Stimulated activated CD8-positive, alpha-beta memory T cell treated with anti-CD3 and anti-CD28 coated beads, Interleukin-15, amount 100 ng/mL, for 48 hours (primary cell): ENCODE results near the gene ECHDC1.
"Not testable (repeated sequence)": the region's sequence is repeated elsewhere in the genome, so short reads cannot be mapped to it uniquely, and the experiment has no call there.

Experiments used
- DNase-seq, 2 donors: peaks; one replicate each; pipeline ENCODE4 v3.0.0-alpha.2; 2020; ENCODE audit warnings: low read depth in 2 of 2

The ECHDC1 gene

GRCh38 chr6:127342296-127342945 is 988 bp downstream of the ECHDC1 start:
- DNase-seq, result no peak

- no peak for DNase-seq
Measured at GRCh38 chr6:127341471-127342202, 1.8 kb downstream of the ECHDC1 start.

- DNase-seq, result no peak
Measured at GRCh38 chr6:127340171-127340570, 3.2 kb downstream of the ECHDC1 start.

GRCh38 chr6:127338936-127339335 is 4.5 kb downstream of the ECHDC1 start:
- DNase-seq, result no peak

GRCh38 chr6:127332383-127332961 is 10.9 kb downstream of the ECHDC1 start:
- no peak for DNase-seq

- DNase-seq, result not testable (repeated sequence)
Measured at GRCh38 chr6:127331256-127331655, 12.2 kb downstream of the ECHDC1 start.

- DNase-seq, result no peak
Measured at GRCh38 chr6:127328043-127328609, 15.3 kb downstream of the ECHDC1 start.

GRCh38 chr6:127319686-127320085 is 23.7 kb downstream of the ECHDC1 start:
- DNase-seq, result no peak

GRCh38 chr6:127317388-127318128 is 25.9 kb downstream of the ECHDC1 start:
- no peak for DNase-seq

- DNase-seq, result no peak
Measured at GRCh38 chr6:127305741-127306140, 37.7 kb downstream of the ECHDC1 start.

GRCh38 chr6:127303917-127304316 is 39.5 kb downstream of the ECHDC1 start:
- DNase-seq, result no peak

GRCh38 chr6:127302728-127303660 is 40.4 kb downstream of the ECHDC1 start:
- no peak for DNase-seq

- no peak for DNase-seq
Measured at GRCh38 chr6:127301199-127301700, 42.2 kb downstream of the ECHDC1 start.

GRCh38 chr6:127300411-127300810 is 43.0 kb downstream of the ECHDC1 start:
- DNase-seq, result no peak

GRCh38 chr6:127299522-127300240 is 43.7 kb downstream of the ECHDC1 start:
- DNase-seq, result no peak

GRCh38 chr6:127298475-127298874 is 44.9 kb downstream of the ECHDC1 start:
- no peak for DNase-seq

GRCh38 chr6:127297502-127298070 is 45.8 kb downstream of the ECHDC1 start:
- no peak for DNase-seq

GRCh38 chr6:127291495-127291894 is 51.9 kb downstream of the ECHDC1 start:
- DNase-seq, result no peak

GRCh38 chr6:127290391-127291265 is 52.8 kb downstream of the ECHDC1 start:
- no peak for DNase-seq
